Pulmonary artery endothelial cell (primary cell): ENCODE measurements around the gene ZNF865. TPM values are rescaled to one million over a fixed set of nuclear protein-coding genes. Genes with fewer than 3 reads are reported as not detected.
"Not testable (repeated sequence)": the region's sequence is repeated elsewhere in the genome, so short reads cannot be mapped to it uniquely, and the experiment has no call there.

Experiments
- DNase-seq: peaks from one replicate; pipeline ENCODE4 v3.0.0-alpha.2; 2011; ENCODE audit warnings: low read depth, low spot score
- total RNA-seq: library from RNA; depleted of rRNA; stranded (reverse); fragments of >200 nt; gene quantifications from 2 replicates; pipeline ENCODE4 v1.2.3, GENCODE V29; 2014

ZNF865 gene
- total RNA-seq, result 0.67 and 0.86 TPM in 2 replicates

GRCh38 chr19:55605637-55606470 is at the start of gene ZNF865:
TSS of gene ZNF865 (plus strand) at chr19:55605647. CDS start at chr19:55613619, 7,972 bp downstream.
- DNase-seq, result peak; percentile 61

- no peak for DNase-seq
Observed at GRCh38 chr19:55559684-55560083, 45.8 kb upstream of the ZNF865 start.

- DNase-seq, result no peak
Observed at GRCh38 chr19:55563261-55563690, 42.2 kb upstream of the ZNF865 start.

GRCh38 chr19:55566823-55567222 is 38.6 kb upstream of the ZNF865 start:
- no peak for DNase-seq

GRCh38 chr19:55567708-55568328 is 37.6 kb upstream of the ZNF865 start:
- DNase-seq, result no peak

GRCh38 chr19:55569477-55569876 is 36.0 kb upstream of the ZNF865 start:
- DNase-seq, result not testable (repeated sequence)

- DNase-seq, result not testable (repeated sequence)
Observed at GRCh38 chr19:55573929-55574328, 31.5 kb upstream of the ZNF865 start.

- no peak for DNase-seq
Observed at GRCh38 chr19:55576746-55577145, 28.7 kb upstream of the ZNF865 start.

GRCh38 chr19:55578031-55578760 is 27.3 kb upstream of the ZNF865 start:
- DNase-seq, result no peak

- DNase-seq, result no peak
Observed at GRCh38 chr19:55578761-55579747, 26.4 kb upstream of the ZNF865 start.

- no peak for DNase-seq
Observed at GRCh38 chr19:55579766-55580621, 25.5 kb upstream of the ZNF865 start.

- peak; percentile 70 for DNase-seq
Observed at GRCh38 chr19:55580628-55581144, 24.8 kb upstream of the ZNF865 start, which contains the start of gene ZNF579. TSS of gene ZNF579 (minus strand) at chr19:55580848. CDS start at chr19:55579639, 1,209 bp downstream.

GRCh38 chr19:55581145-55581822 is 24.2 kb upstream of the ZNF865 start:
- no peak for DNase-seq

- DNase-seq, result no peak
Observed at GRCh38 chr19:55581823-55582223, 23.6 kb upstream of the ZNF865 start.

GRCh38 chr19:55582284-55582683 is 23.2 kb upstream of the ZNF865 start:
- DNase-seq, result not testable (repeated sequence)

GRCh38 chr19:55583897-55584296 is 21.6 kb upstream of the ZNF865 start:
- not testable (repeated sequence) for DNase-seq

- no peak for DNase-seq
Observed at GRCh38 chr19:55584871-55585270, 20.6 kb upstream of the ZNF865 start.

- DNase-seq, result no peak
Observed at GRCh38 chr19:55585658-55586339, 19.6 kb upstream of the ZNF865 start.
